Measurements from ENCODE around the gene CAMK2B. TPM values are rescaled to one million over a fixed set of nuclear protein-coding genes. Genes with fewer than 3 reads are reported as not detected.

CAMK2B gene
- total RNA-seq, 2 experiments from 2014 or later = 0.30 to 0.38 TPM

DNA sequence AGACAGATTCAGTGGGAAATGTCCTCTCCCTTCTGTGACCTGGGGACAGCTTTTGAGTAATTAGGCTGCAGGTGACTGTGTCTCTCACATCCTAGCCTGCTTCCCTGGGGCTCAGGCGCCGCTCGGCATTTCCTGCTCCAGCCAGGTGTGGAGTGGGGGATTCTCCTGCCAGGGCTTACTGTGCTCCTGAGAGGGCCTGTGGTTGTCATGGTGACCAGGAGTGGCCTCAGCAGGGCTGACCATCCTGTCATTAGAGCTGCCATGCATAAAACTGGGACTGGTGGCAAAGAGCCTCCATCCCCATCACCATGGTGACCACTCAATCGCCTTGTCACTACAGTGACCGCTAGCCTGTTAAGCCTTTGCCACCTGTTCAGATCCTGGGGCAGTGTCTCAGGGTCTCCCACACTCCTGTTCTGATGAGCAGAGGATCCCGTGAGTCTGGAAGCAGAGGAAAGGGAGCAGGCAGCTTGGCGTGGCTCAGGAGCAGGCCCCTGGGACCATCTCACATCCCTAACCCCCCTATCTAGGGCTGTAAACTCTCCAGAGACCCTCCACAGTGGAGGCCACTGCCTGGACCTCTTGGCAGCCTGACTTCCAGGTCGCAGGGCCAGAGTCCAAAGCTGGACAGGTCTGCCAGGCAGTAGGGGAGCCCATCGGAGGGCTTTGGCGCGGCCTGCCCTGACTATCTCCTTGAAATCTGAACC lies 136.0 kb downstream of the CAMK2B start, which contains the start of gene GCK:
Gene GCK, minus strand, starts transcription at position 154 of the 707 bp plus-strand sequence. CDS start 486 bp downstream, outside the sequence.
- no peaks in the 10 kb centered on the region for H3K36me3 Mint-ChIP-seq (ENCODE audit: low read depth)
- H3K4me3 Mint-ChIP-seq = no peak within 1 kb of the TSS
- DNase-seq = no peak
- peaks cover 8% of the 10 kb centered on the region for H3K4me1 Mint-ChIP-seq (ENCODE audit: low read depth)
- no peak within 1 kb of the TSS for H3K27ac Mint-ChIP-seq
- intact Hi-C loops (cut with micrococcal nuclease) = no loop called here
- CTCF ChIA-PET = no interaction called here
- peaks cover 1% of the 10 kb centered on the region for H3K9me3 Mint-ChIP-seq
- H3K27me3 Mint-ChIP-seq (ENCODE audit: low read depth) = peaks cover 2% of the 10 kb centered on the region

- DNase-seq = no peak
- Mint-ChIP-seq H3K4me1 (ENCODE audit: low read depth) (peaks cover under 1% of the 10 kb centered on the region), H3K9me3 (no peaks in the 10 kb centered on the region), H3K27ac (no peak overlapping the region), H3K36me3 (ENCODE audit: low read depth) (no peaks in the 10 kb centered on the region), H3K27me3 (ENCODE audit: low read depth) (peaks cover 2% of the 10 kb centered on the region), H3K4me3 (no peak overlapping the region)
- intact Hi-C loops (cut with micrococcal nuclease) = no loop called here
- CTCF ChIA-PET = no interaction called here
Observed at GRCh38 chr7:44188480-44189225, 136.7 kb downstream of the CAMK2B start.

DNA sequence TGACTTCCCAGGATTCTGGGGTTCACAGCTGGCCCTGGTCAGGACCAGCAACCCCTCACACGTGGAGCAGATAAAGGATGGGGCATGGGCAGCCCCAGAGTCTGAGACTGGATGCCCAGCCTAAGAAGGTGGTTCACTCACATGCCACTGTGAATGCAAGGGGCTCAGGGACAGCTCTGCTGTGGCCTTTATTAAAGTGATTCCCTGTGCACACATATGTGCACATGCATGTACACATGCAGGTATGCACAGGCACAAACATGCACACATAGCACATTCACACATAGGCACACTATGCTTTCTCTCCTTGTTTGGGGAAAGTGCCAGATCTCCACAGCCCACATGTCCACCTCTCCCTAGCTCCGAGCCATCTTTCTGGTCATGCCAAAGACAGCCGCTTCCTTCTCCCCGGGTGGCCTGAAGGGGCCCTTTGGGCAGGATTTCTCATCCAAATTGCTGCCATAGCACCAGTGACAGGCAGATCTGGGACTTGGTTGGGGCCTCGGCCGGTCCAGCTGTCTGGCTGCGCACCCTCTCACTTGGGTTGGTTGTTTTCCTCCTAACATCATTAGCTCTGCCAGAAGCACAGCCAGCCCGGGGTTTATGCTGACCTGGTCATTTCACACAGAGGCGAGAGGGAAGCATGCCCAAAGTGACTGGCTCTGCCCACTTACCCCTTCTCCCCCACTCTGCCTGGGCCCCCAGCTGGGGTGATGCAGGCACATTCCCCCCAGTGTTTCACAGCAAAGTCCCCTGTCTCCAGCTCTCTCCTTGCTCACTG lies 137.6 kb downstream of the CAMK2B start:
- Mint-ChIP-seq H3K4me1 (ENCODE audit: low read depth) (no peaks in the 10 kb centered on the region), H3K36me3 (ENCODE audit: low read depth) (no peaks in the 10 kb centered on the region), H3K9me3 (peaks cover 3% of the 10 kb centered on the region), H3K27ac (no peak overlapping the region), H3K27me3 (ENCODE audit: low read depth) (no peaks in the 10 kb centered on the region), H3K4me3 (no peak overlapping the region)
- intact Hi-C loops (cut with micrococcal nuclease) = no loop called here
- no peak for DNase-seq
- CTCF ChIA-PET = no interaction called here

DNA sequence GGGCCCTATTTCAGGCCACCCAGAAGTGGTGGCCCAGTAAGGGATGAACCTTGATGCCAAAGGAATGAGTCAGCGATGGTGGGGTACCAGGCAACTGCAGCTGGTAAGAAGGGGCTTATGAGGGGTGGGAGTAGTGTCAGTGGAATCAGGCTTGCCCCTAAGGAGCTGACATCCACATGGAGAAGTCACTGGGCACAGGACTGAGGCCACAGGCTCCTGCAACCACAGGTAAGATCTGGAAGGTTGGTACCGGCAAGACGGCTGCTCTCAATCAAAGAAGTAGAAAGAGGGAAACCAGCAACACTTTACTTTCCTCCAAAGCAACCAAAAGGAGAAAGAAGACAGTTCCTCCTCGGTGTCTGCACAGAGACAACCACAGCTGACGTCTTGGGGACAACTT lies 138.7 kb downstream of the CAMK2B start:
- Mint-ChIP-seq H3K27me3 (ENCODE audit: low read depth) (no peaks in the 10 kb centered on the region), H3K4me1 (ENCODE audit: low read depth) (no peaks in the 10 kb centered on the region), H3K27ac (no peak overlapping the region), H3K36me3 (ENCODE audit: low read depth) (no peaks in the 10 kb centered on the region), H3K4me3 (no peak overlapping the region), H3K9me3 (peaks cover 6% of the 10 kb centered on the region)
- no peak for DNase-seq
- CTCF ChIA-PET = no interaction called here
- intact Hi-C loops (cut with micrococcal nuclease) = no loop called here

- CTCF ChIA-PET = no interaction called here
- Mint-ChIP-seq H3K9me3 (peaks cover 6% of the 10 kb centered on the region), H3K27me3 (ENCODE audit: low read depth) (no peaks in the 10 kb centered on the region), H3K4me1 (ENCODE audit: low read depth) (no peaks in the 10 kb centered on the region), H3K4me3 (no peak overlapping the region), H3K36me3 (ENCODE audit: low read depth) (no peaks in the 10 kb centered on the region), H3K27ac (no peak overlapping the region)
- DNase-seq = no peak
- intact Hi-C loops (cut with micrococcal nuclease) = no loop called here
Observed at GRCh38 chr7:44185729-44186128, 139.7 kb downstream of the CAMK2B start.

- H3K4me1 Mint-ChIP-seq (ENCODE audit: low read depth) = no peaks in the 10 kb centered on the region
- H3K27ac Mint-ChIP-seq = no peak overlapping the region
- DNase-seq = no peak
- no peak overlapping the region for H3K4me3 Mint-ChIP-seq
- H3K9me3 Mint-ChIP-seq = peaks cover 6% of the 10 kb centered on the region
- intact Hi-C loops (cut with micrococcal nuclease) = no loop called here
- H3K27me3 Mint-ChIP-seq (ENCODE audit: low read depth) = no peaks in the 10 kb centered on the region
- H3K36me3 Mint-ChIP-seq (ENCODE audit: low read depth) = no peaks in the 10 kb centered on the region
- CTCF ChIA-PET = no interaction called here
Observed at GRCh38 chr7:44184873-44185446, 140.4 kb downstream of the CAMK2B start.

DNA sequence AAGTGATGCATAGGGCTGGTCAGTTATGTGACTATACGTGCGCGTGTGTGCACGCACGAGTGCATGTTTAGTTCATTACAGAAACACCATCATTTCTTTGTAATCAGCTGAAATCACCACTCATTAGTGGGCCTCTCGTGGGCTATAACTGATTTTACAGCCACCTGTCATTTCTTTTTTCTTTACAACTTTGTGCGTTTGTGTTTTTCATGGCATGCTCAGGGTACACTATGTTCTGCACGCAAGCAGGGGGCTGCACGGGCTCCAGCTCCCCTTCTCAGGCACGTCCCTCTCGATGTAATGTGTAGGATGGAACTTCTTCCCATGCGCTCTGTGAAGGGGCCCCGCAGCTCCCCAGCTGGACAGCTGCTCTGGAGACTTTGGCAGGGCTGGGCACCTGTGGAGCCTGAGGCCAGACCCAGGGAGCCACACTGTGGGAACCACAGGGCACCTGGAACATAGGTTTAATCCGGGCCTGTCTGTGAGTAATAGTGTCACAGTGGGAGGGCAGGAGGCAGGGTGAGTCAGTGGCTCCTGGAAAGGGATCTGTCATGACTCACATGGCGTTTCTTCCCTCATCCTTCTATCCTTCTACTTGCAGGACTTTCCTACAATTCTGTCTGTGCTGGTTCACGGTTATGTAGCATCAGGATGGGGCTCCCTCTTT lies 141.1 kb downstream of the CAMK2B start:
- H3K27me3 Mint-ChIP-seq (ENCODE audit: low read depth) = no peaks in the 10 kb centered on the region
- peaks cover 6% of the 10 kb centered on the region for H3K9me3 Mint-ChIP-seq
- no peaks in the 10 kb centered on the region for H3K36me3 Mint-ChIP-seq (ENCODE audit: low read depth)
- no peak overlapping the region for H3K27ac Mint-ChIP-seq
- CTCF ChIA-PET = no interaction called here
- no peak overlapping the region for H3K4me3 Mint-ChIP-seq
- intact Hi-C loops (cut with micrococcal nuclease) = no loop called here
- no peak for DNase-seq
- no peaks in the 10 kb centered on the region for H3K4me1 Mint-ChIP-seq (ENCODE audit: low read depth)

GRCh38 chr7:44183386-44183785 lies 142.0 kb downstream of the CAMK2B start:
- Mint-ChIP-seq H3K4me3 (no peak overlapping the region), H3K4me1 (ENCODE audit: low read depth) (no peaks in the 10 kb centered on the region), H3K27me3 (ENCODE audit: low read depth) (no peaks in the 10 kb centered on the region), H3K9me3 (peaks cover 6% of the 10 kb centered on the region), H3K27ac (no peak overlapping the region), H3K36me3 (ENCODE audit: low read depth) (no peaks in the 10 kb centered on the region)
- intact Hi-C loops (cut with micrococcal nuclease) = no loop called here
- no peak for DNase-seq
- CTCF ChIA-PET = no interaction called here

DNA sequence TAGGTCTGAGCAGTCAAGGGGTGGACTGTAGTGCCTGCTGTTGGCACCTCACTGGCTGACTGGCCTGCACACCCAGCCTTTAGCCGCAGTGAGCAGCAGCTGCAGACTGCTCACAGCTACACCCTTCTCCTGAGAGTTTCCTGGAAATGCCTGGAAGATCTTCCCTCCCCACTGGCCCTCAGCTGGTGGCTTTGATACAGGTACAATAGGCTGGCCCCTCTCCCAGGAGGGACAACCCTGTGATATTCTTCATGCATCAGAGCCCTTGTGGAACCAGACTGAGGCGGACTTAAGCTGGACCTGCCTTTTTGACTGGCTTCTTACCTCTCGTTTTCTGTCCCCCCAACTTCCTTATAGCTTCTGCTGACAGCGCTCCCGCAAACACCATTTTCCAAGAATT lies 142.6 kb downstream of the CAMK2B start:
- CTCF ChIA-PET = no interaction called here
- H3K36me3 Mint-ChIP-seq (ENCODE audit: low read depth) = no peaks in the 10 kb centered on the region
- peaks cover 6% of the 10 kb centered on the region for H3K9me3 Mint-ChIP-seq
- H3K27me3 Mint-ChIP-seq (ENCODE audit: low read depth) = no peaks in the 10 kb centered on the region
- DNase-seq = no peak
- H3K4me3 Mint-ChIP-seq = no peak overlapping the region
- no peaks in the 10 kb centered on the region for H3K4me1 Mint-ChIP-seq (ENCODE audit: low read depth)
- H3K27ac Mint-ChIP-seq = no peak overlapping the region
- intact Hi-C loops (cut with micrococcal nuclease) = no loop called here

GRCh38 chr7:44180631-44181030 lies 144.8 kb downstream of the CAMK2B start:
- Mint-ChIP-seq H3K27me3 (ENCODE audit: low read depth) (peaks cover 2% of the 10 kb centered on the region), H3K36me3 (ENCODE audit: low read depth) (no peaks in the 10 kb centered on the region), H3K9me3 (peaks cover 6% of the 10 kb centered on the region), H3K4me1 (ENCODE audit: low read depth) (no peaks in the 10 kb centered on the region), H3K27ac (no peak overlapping the region), H3K4me3 (no peak overlapping the region)
- CTCF ChIA-PET = no interaction called here
- intact Hi-C loops (cut with micrococcal nuclease) = no loop called here
- DNase-seq = no peak

DNA sequence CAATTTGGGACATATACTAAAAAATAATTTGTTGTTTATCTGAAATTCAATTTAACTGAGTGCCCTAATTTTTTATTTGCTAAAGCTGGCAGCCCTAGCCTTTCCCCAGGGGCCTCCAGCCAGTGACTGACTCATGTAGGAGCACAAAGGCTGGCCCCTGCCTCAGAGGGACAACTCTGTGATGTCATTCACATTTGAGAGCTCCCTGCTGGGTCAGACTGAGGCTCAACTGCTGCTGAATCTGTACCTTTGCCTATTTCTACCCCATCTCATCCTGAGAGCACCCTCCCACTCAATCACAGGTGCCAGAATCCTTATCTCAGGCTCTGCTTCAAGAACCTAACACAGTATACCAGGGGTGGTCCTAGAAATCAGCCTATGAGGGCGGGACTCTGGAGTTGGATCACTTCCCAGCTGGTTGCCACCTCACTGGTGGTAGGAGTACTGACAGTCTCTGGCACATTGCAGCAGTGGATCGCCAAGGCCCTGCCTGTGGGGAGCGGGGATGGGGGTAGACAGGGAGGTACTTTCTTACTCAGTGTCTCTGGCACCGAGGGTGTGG lies 147.7 kb downstream of the CAMK2B start:
- H3K27me3 Mint-ChIP-seq (ENCODE audit: low read depth) = peaks cover 2% of the 10 kb centered on the region
- no peak overlapping the region for H3K4me3 Mint-ChIP-seq
- CTCF ChIA-PET = no interaction called here
- H3K4me1 Mint-ChIP-seq (ENCODE audit: low read depth) = no peaks in the 10 kb centered on the region
- no peak overlapping the region for H3K27ac Mint-ChIP-seq
- H3K9me3 Mint-ChIP-seq = peaks cover 2% of the 10 kb centered on the region
- DNase-seq = no peak
- intact Hi-C loops (cut with micrococcal nuclease) = no loop called here
- no peaks in the 10 kb centered on the region for H3K36me3 Mint-ChIP-seq (ENCODE audit: low read depth)

GRCh38 chr7:44176486-44176885 lies 148.9 kb downstream of the CAMK2B start:
- intact Hi-C loops (cut with micrococcal nuclease) = no loop called here
- CTCF ChIA-PET = interaction anchor here (1.2 kb wide), 1 partner anchor 19 kb away, joined by 4 read pairs; no protein-coding TSS in a partner anchor
- Mint-ChIP-seq H3K36me3 (ENCODE audit: low read depth) (no peaks in the 10 kb centered on the region), H3K27ac (no peak overlapping the region), H3K27me3 (ENCODE audit: low read depth) (peaks cover 2% of the 10 kb centered on the region), H3K4me3 (no peak overlapping the region), H3K4me1 (ENCODE audit: low read depth) (no peaks in the 10 kb centered on the region), H3K9me3 (no peaks in the 10 kb centered on the region)
- no peak for DNase-seq
